K562 (cell line): ENCODE measurements around the gene HSD3B2. TPM values are rescaled to one million over a fixed set of nuclear protein-coding genes. Genes with fewer than 3 reads are reported as not detected.

Source experiments
- C11orf30 ChIP-seq: fragments of 450-650 bp; IDR thresholded peaks from 2 replicates; pipeline ENCODE4 v1.6.1; 2016; ENCODE audit warnings: low read depth, mild to moderate bottlenecking
- CBFA2T2 ChIP-seq: fragments of 450-650 bp; conservative IDR thresholded peaks from 2 replicates; pipeline ENCODE4 v1.6.1; 2017; ENCODE audit warnings: mild to moderate bottlenecking
- CREBBP ChIP-seq: IDR thresholded peaks from one replicate; pipeline ENCODE4 v1.6.1; 2012; ENCODE audit warnings: low read depth, mild to moderate bottlenecking, control low read depth, inconsistent platforms, low read length
- DMBX1 ChIP-seq: fragments of 250-450 bp; sonication (Bioruptor Pico); IDR thresholded peaks from 2 replicates; pipeline ENCODE4 v1.8.0; 2022; ENCODE audit warnings: inconsistent platforms, mild to moderate bottlenecking, moderate library complexity, borderline replicate concordance
- GABPB1 ChIP-seq: sonication (generic); formaldehyde crosslinking; IDR thresholded peaks from 2 replicates; pipeline ENCODE4 v1.8.0; 2022; ENCODE audit warnings: mild to moderate bottlenecking, missing genetic modification reagents
- MBD2 ChIP-seq: sonication (generic); IDR thresholded peaks from 2 replicates; pipeline ENCODE4 v1.6.1; 2016; ENCODE audit warnings: low read depth, borderline replicate concordance
- MCM5 ChIP-seq: fragments of 450-650 bp; IDR thresholded peaks from 2 replicates; pipeline ENCODE4 v1.6.1; 2016; ENCODE audit warnings: low read depth
- MTF1 ChIP-seq: fragments of 250-450 bp; sonication (Bioruptor Pico); IDR thresholded peaks from 2 replicates; pipeline ENCODE4 v1.9.0; 2021; ENCODE audit warnings: moderate library complexity, mild to moderate bottlenecking, inconsistent platforms, borderline replicate concordance
- NFE2 ChIP-seq: IDR thresholded peaks from 2 replicates; pipeline ENCODE4 v1.6.1; 2014; ENCODE audit warnings: antibody characterized with exemption, low read depth
- PHTF2 ChIP-seq: fragments of 250-450 bp; sonication (Bioruptor Pico); IDR thresholded peaks from 2 replicates; pipeline ENCODE4 v1.5.0; 2021; ENCODE audit warnings: mild to moderate bottlenecking
- SFPQ ChIP-seq: fragments of 200-400 bp; formaldehyde crosslinking; IDR thresholded peaks from 2 replicates; pipeline ENCODE4 v1.6.1; 2017; ENCODE audit warnings: mild to moderate bottlenecking, low read depth, low read length, moderate library complexity
- SMARCA5 ChIP-seq: fragments of 450-650 bp; IDR thresholded peaks from 2 replicates; pipeline ENCODE4 v1.6.1; 2016
- TCFL5 ChIP-seq: fragments of 250-450 bp; sonication (Bioruptor Pico); conservative IDR thresholded peaks from 2 replicates; pipeline ENCODE4 v1.6.1; 2021; ENCODE audit warnings: mild to moderate bottlenecking, moderate library complexity, matching md5 sums
- THAP12 ChIP-seq: fragments of 250-450 bp; sonication (Bioruptor Pico); IDR thresholded peaks from 2 replicates; pipeline ENCODE4 v1.9.0; 2021; ENCODE audit warnings: mild to moderate bottlenecking, inconsistent platforms
- TOE1 ChIP-seq, 2 experiments: fragments of 450-650 bp in 1 of 2; sonication (generic) in 1 of 2; formaldehyde crosslinking in 1 of 2; IDR thresholded peaks; 2 replicates each; pipeline versions ENCODE4 v1.7.1 to v1.8.0; 2016 to 2022; ENCODE audit warnings: borderline replicate concordance in 2 of 2, mild to moderate bottlenecking in 2 of 2, antibody characterized with exemption in 1 of 2, inconsistent platforms in 1 of 2, low read depth in 1 of 2, missing genetic modification reagents in 1 of 2, moderate library complexity in 1 of 2
- ZFP36 ChIP-seq: fragments of 150-350 bp; IDR thresholded peaks from 2 replicates; pipeline ENCODE4 v1.6.1; 2018; ENCODE audit warnings: low read length, low read depth; ENCODE audit not compliant: partially characterized antibody
- ZNF224 ChIP-seq: sonication (generic); formaldehyde crosslinking; IDR thresholded peaks from 2 replicates; pipeline ENCODE4 v1.8.0; 2022; ENCODE audit warnings: mild to moderate bottlenecking, missing genetic modification reagents
- ZNF316 ChIP-seq: fragments of 450-650 bp; IDR thresholded peaks from 2 replicates; pipeline ENCODE4 v1.6.1; 2016
- ZNF384 ChIP-seq: IDR thresholded peaks from 2 replicates; pipeline ENCODE4 v1.6.1; 2012; ENCODE audit warnings: low read depth, low read length, improper control_type of control experiment
- ZNF764 ChIP-seq: fragments of 250-450 bp; sonication (Bioruptor Pico); IDR thresholded peaks from 2 replicates; pipeline ENCODE4 v1.4.0; 2020; ENCODE audit warnings: low read depth, mild to moderate bottlenecking, moderate library complexity
- polyA plus RNA-seq, 8 experiments: library from polyadenylated mRNA; depleted of rRNA in 4 of 8; stranded (reverse) in 5 of 8; unstranded in 3 of 8; fragments of >200 nt; fragmentation: Nextera tagmentation in 2 of 8; fragmentation: Illumina TruSeq in 1 of 8; extraction: Ambion mirVana in 2 of 8; extraction: Trizol in 1 of 8; gene quantifications; 2 replicates each; pipeline versions ENCODE4 v1.2.1 to v1.2.3, GENCODE V29; 2011 to 2014; ENCODE audit warnings: inconsistent platforms in 1 of 8, missing spikeins in 1 of 8
- total RNA-seq, 7 experiments: library from RNA; depleted of rRNA in 6 of 7; stranded (reverse); fragments of >200 nt in 6 of 7; fragmentation: Illumina TruSeq in 2 of 7; extraction: Trizol in 2 of 7; gene quantifications; 2 replicates each; pipeline versions ENCODE4 v1.2.1 to v1.2.3, GENCODE V29; 2011 to 2021; ENCODE audit warnings: low replicate concordance in 1 of 7
- TF ChIP-seq, protein P1 (sequence below): fragments of 450-650 bp; IDR thresholded peaks from 2 replicates; pipeline ENCODE4 v1.6.1; 2016; ENCODE audit warnings: antibody characterized with exemption
- TF ChIP-seq, protein P2 (sequence below): fragments of 250-450 bp; sonication (Bioruptor Pico); IDR thresholded peaks from 2 replicates; pipeline ENCODE4 v1.4.0; 2020; ENCODE audit warnings: mild to moderate bottlenecking, moderate library complexity, borderline replicate concordance

Gene HSD3B2
- total and polyA plus RNA-seq, 9 of the 15 experiments (the other 6 are each of a cell fraction or from before 2014, with no cell fraction given), result 1.1 TPM; not detected in 8

GRCh38 chr1:119396982-119397381, 18.0 kb upstream of the HSD3B2 start (continued):
- no peak for TF ChIP-seq SFPQ
- no peak for TF ChIP-seq ZFP36
- no peak for TF ChIP-seq CREBBP
- peak; percentile 44 for TF ChIP-seq C11orf30
- no peak for TF ChIP-seq DMBX1 (CRISPR knock-in tag)
- no peak for TF ChIP-seq MBD2
- TF ChIP-seq PHTF2 (CRISPR knock-in tag), result no peak
- TF ChIP-seq, protein P1, sequence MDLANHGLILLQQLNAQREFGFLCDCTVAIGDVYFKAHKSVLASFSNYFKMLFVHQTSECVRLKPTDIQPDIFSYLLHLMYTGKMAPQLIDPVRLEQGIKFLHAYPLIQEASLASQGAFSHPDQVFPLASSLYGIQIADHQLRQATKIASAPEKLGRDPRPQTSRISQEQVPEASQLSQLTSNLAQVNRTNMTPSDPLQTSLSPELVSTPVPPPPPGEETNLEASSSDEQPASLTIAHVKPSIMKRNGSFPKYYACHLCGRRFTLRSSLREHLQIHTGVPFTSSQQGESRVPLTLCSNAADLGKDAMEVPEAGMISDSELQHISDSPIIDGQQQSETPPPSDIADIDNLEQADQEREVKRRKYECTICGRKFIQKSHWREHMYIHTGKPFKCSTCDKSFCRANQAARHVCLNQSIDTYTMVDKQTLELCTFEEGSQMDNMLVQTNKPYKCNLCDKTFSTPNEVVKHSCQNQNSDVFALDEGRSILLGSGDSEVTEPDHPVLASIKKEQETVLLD, result no peak
- peak; percentile 24; the same call in 1 of the 2 replicates for TF ChIP-seq CBFA2T2
- peak; percentile 69 for TF ChIP-seq NFE2
- TF ChIP-seq MTF1 (CRISPR knock-in tag), result no peak
- TF ChIP-seq TOE1 (IDR thresholded peaks at IDR 0.05; ENCODE audit: borderline replicate concordance), result no peak
- no peak for TF ChIP-seq TOE1 (CRISPR knock-in tag; IDR thresholded peaks at IDR 0.05; ENCODE audit: borderline replicate concordance, low read depth)
- no peak for TF ChIP-seq ZNF224 (CRISPR knock-in tag)
- no peak for TF ChIP-seq ZNF764 (CRISPR knock-in tag)
- no peak for TF ChIP-seq GABPB1
- TF ChIP-seq THAP12 (CRISPR knock-in tag), result no peak
- TF ChIP-seq SMARCA5, result no peak
- no peak for TF ChIP-seq MCM5
- no peak for TF ChIP-seq TCFL5 (CRISPR knock-in tag)
- no peak for TF ChIP-seq ZNF384
- TF ChIP-seq, protein P2, sequence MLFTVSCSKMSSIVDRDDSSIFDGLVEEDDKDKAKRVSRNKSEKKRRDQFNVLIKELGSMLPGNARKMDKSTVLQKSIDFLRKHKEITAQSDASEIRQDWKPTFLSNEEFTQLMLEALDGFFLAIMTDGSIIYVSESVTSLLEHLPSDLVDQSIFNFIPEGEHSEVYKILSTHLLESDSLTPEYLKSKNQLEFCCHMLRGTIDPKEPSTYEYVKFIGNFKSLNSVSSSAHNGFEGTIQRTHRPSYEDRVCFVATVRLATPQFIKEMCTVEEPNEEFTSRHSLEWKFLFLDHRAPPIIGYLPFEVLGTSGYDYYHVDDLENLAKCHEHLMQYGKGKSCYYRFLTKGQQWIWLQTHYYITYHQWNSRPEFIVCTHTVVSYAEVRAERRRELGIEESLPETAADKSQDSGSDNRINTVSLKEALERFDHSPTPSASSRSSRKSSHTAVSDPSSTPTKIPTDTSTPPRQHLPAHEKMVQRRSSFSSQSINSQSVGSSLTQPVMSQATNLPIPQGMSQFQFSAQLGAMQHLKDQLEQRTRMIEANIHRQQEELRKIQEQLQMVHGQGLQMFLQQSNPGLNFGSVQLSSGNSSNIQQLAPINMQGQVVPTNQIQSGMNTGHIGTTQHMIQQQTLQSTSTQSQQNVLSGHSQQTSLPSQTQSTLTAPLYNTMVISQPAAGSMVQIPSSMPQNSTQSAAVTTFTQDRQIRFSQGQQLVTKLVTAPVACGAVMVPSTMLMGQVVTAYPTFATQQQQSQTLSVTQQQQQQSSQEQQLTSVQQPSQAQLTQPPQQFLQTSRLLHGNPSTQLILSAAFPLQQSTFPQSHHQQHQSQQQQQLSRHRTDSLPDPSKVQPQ (CRISPR knock-in tag), result no peak
- peak; percentile 22; the same call in 1 of the 2 replicates for TF ChIP-seq ZNF316
